Loucy (cell line): ENCODE measurements around the gene KIFAP3.
A peak's percentile ranks its signal among the peaks of the same experiment; 100 is the strongest.
"Not testable (repeated sequence)": the region's sequence is repeated elsewhere in the genome, so short reads cannot be mapped to it uniquely, and the experiment has no call there.

ENCODE experiments used
- H2AFZ ChIP-seq: fragments of 200-600 bp; sonication (generic); 2 replicates; pipeline ENCODE4 v1.6.0; 2016; ENCODE audit warnings: antibody characterized with exemption, mild to moderate bottlenecking, low read length, moderate library complexity
- H3F3A ChIP-seq: fragments of 200-600 bp; 2 replicates; pipeline ENCODE4 v1.6.0; 2016; ENCODE audit warnings: antibody characterized with exemption, low read depth, mild to moderate bottlenecking
- H3K27me3 ChIP-seq: fragments of 200-600 bp; sonication (generic); 2 replicates; pipeline ENCODE4 v1.6.1; 2014; ENCODE audit warnings: low read length, mild to moderate bottlenecking; ENCODE audit not compliant: insufficient read depth, poor library complexity, severe bottlenecking
- H3K36me3 ChIP-seq: fragments of 200-600 bp; sonication (generic); 2 replicates; pipeline ENCODE4 v1.6.1; 2016; ENCODE audit warnings: low read length; ENCODE audit not compliant: insufficient read depth
- H3K4me1 ChIP-seq: fragments of 200-600 bp; sonication (generic); 2 replicates; pipeline ENCODE4 v1.5.1; 2014; ENCODE audit warnings: low read length, mild to moderate bottlenecking; ENCODE audit not compliant: insufficient read depth, poor library complexity, severe bottlenecking
- H3K4me2 ChIP-seq: fragments of 200-600 bp; sonication (generic); 2 replicates; pipeline ENCODE4 v1.6.0; 2014; ENCODE audit warnings: antibody characterized with exemption, low read length, low read depth, mild to moderate bottlenecking; ENCODE audit not compliant: poor library complexity, severe bottlenecking
- H3K4me3 ChIP-seq: fragments of 200-600 bp; sonication (generic); 2 replicates; pipeline ENCODE4 v1.5.1; 2014; ENCODE audit warnings: low read length, mild to moderate bottlenecking, mixed read lengths; ENCODE audit not compliant: poor library complexity, severe bottlenecking
- H3K79me2 ChIP-seq: fragments of 200-600 bp; sonication (generic); 2 replicates; pipeline ENCODE4 v1.6.1; 2014; ENCODE audit warnings: low read length; ENCODE audit not compliant: insufficient read depth
- H3K9ac ChIP-seq: fragments of 200-600 bp; sonication (generic); 2 replicates; pipeline ENCODE4 v1.6.0; 2014; ENCODE audit warnings: mild to moderate bottlenecking, low read depth, low read length, moderate library complexity; ENCODE audit not compliant: poor library complexity, severe bottlenecking
- H3K9me2 ChIP-seq: fragments of 200-600 bp; sonication (generic); replicated peaks from 2 replicates; pipeline ENCODE4 v1.6.1; 2016; ENCODE audit warnings: low read depth, low read length, mixed read lengths
- H3K9me3 ChIP-seq: fragments of 200-600 bp; sonication (generic); 2 replicates; pipeline ENCODE4 v1.6.1; 2014; ENCODE audit warnings: mild to moderate bottlenecking, antibody characterized with exemption, low read length, low read depth; ENCODE audit not compliant: insufficient read depth
- H4K20me1 ChIP-seq: fragments of 200-600 bp; sonication (generic); 2 replicates; pipeline ENCODE4 v1.6.0; 2014; ENCODE audit warnings: antibody characterized with exemption, low read length, mild to moderate bottlenecking; ENCODE audit not compliant: insufficient read depth, poor library complexity, severe bottlenecking
- CTCF ChIP-seq: fragments of 200-600 bp; sonication (generic); conservative IDR thresholded peaks from 2 replicates; pipeline ENCODE4 v1.5.1; 2014; ENCODE audit warnings: mild to moderate bottlenecking, antibody characterized with exemption, low read length
- EZH2phosphoT487 ChIP-seq: fragments of 200-600 bp; IDR thresholded peaks from 2 replicates; pipeline ENCODE4 v1.6.1; 2018; ENCODE audit warnings: antibody characterized with exemption, mild to moderate bottlenecking, moderate library complexity, borderline replicate concordance

Gene KIFAP3

GRCh38 chr1:170074250-170075157, at the start of gene KIFAP3:
Gene KIFAP3 (minus strand): TSS chr1:170074695. CDS start chr1:170074467, 228 bp downstream.
- peak within 1 kb of the TSS; percentile 99 for H3K4me2 ChIP-seq
- peak within 1 kb of the TSS; percentile 78 for H3K9ac ChIP-seq
- H3K36me3 ChIP-seq, result no peaks in the 10 kb centered on the region
- peaks cover 2% of the 10 kb centered on the region; the same call in 1 of the 2 replicates for H3F3A ChIP-seq
- peaks cover 44% of the 10 kb centered on the region for H3K4me1 ChIP-seq
- no peak for TF ChIP-seq EZH2phosphoT487
- TF ChIP-seq CTCF, result peak; percentile 62
- no peaks in the 10 kb centered on the region for H4K20me1 ChIP-seq
- H3K79me2 ChIP-seq, result peaks cover 24% of the 10 kb centered on the region
- H3K27me3 ChIP-seq, result no peaks in the 10 kb centered on the region
- H3K9me2 ChIP-seq, result no peaks in the 10 kb centered on the region
- H3K9me3 ChIP-seq, result peaks cover 9% of the 10 kb centered on the region; the same call in 1 of the 2 replicates
- peak within 1 kb of the TSS; percentile 91 for H2AFZ ChIP-seq
- H3K4me3 ChIP-seq, result peak within 1 kb of the TSS; percentile 93

GRCh38 chr1:170122366-170122765, 47.9 kb upstream of the KIFAP3 start:
- Histone ChIP-seq H4K20me1 (no peaks in the 10 kb centered on the region), H3K9me3 (no peaks in the 10 kb centered on the region), H3K9me2 (no peaks in the 10 kb centered on the region), H3K27me3 (no peaks in the 10 kb centered on the region), H3K4me2 (no peak overlapping the region), H3K9ac (no peak overlapping the region), H3K4me3 (no peak overlapping the region), H3F3A (no peaks in the 10 kb centered on the region), H3K79me2 (no peaks in the 10 kb centered on the region), H2AFZ (no peak overlapping the region), H3K36me3 (no peaks in the 10 kb centered on the region), H3K4me1 (peaks cover 9% of the 10 kb centered on the region)
- TF ChIP-seq EZH2phosphoT487, result no peak
- TF ChIP-seq CTCF, result no peak

GRCh38 chr1:170114906-170115305, 40.4 kb upstream of the KIFAP3 start:
- H3K9me3 ChIP-seq, result no peaks in the 10 kb centered on the region
- no peaks in the 10 kb centered on the region for H4K20me1 ChIP-seq
- H3K79me2 ChIP-seq, result no peaks in the 10 kb centered on the region
- no peaks in the 10 kb centered on the region for H3K36me3 ChIP-seq
- TF ChIP-seq EZH2phosphoT487, result no peak
- no peak for TF ChIP-seq CTCF
- no peak overlapping the region for H2AFZ ChIP-seq
- no peak overlapping the region for H3K4me3 ChIP-seq
- no peak overlapping the region for H3K9ac ChIP-seq
- H3F3A ChIP-seq, result no peaks in the 10 kb centered on the region
- H3K9me2 ChIP-seq, result no peaks in the 10 kb centered on the region
- no peaks in the 10 kb centered on the region for H3K4me1 ChIP-seq
- no peak overlapping the region for H3K4me2 ChIP-seq
- no peaks in the 10 kb centered on the region for H3K27me3 ChIP-seq

GRCh38 chr1:170113140-170113539, 38.6 kb upstream of the KIFAP3 start:
- H3K9ac ChIP-seq, H4K20me1 ChIP-seq, H3K36me3 ChIP-seq, H3K4me3 ChIP-seq, H3K79me2 ChIP-seq, H3K27me3 ChIP-seq, H3K9me2 ChIP-seq, H3K4me1 ChIP-seq, H3K4me2 ChIP-seq, H3K9me3 ChIP-seq, H3F3A ChIP-seq, H2AFZ ChIP-seq: not testable (repeated sequence)
